Caco-2 (cell line): ENCODE data around the gene CDKN1A. TPM values are rescaled to one million over a fixed set of nuclear protein-coding genes. Genes with fewer than 3 reads are reported as not detected.

Experiments used
- BruUV-seq: library from RNA; stranded (reverse); fragments of 400-500 nt; replicated peaks from 2 replicates; lab custom pipeline; 2021; lab: Mats Ljungman, UMichigan
- CTCF ChIA-PET: fragments of 300-600 bp; sonication (Branson Sonifier 250); formaldehyde crosslinking; loops from one replicate; lab custom pipeline; 2022; ENCODE audit warnings: antibody characterized with exemption; lab: Charles Lee
- POLR2A ChIA-PET: fragments of 300-600 bp; sonication (Branson Sonifier 250); formaldehyde crosslinking; loops from one replicate; lab custom pipeline; 2022; ENCODE audit warnings: antibody characterized with exemption; lab: Charles Lee
- DNase-seq, 2 experiments: peaks; one replicate each; pipeline versions ENCODE4 v3.0.0 to v3.0.0-alpha.2; 2020 to 2022
- H3K27me3 ChIP-seq: replicated peaks from 2 replicates; pipeline ENCODE4 v1.6.0; 2011; ENCODE audit warnings: low read length; ENCODE audit not compliant: control insufficient read depth, insufficient read depth
- H3K36me3 ChIP-seq: 2 replicates; pipeline ENCODE4 v1.5.1; 2011; ENCODE audit warnings: low read length; ENCODE audit not compliant: control insufficient read depth, insufficient read depth
- H3K4me1 ChIP-seq: fragments of 250-450 bp; sonication (Bioruptor Pico); 2 replicates; pipeline ENCODE4 v1.5.1; 2020; ENCODE audit warnings: mild to moderate bottlenecking
- H3K4me3 ChIP-seq: 2 replicates; pipeline ENCODE4 v1.5.1; 2011; ENCODE audit warnings: low read depth, mild to moderate bottlenecking, control low read depth, low read length
- H3K9me3 ChIP-seq: fragments of 250-450 bp; sonication (Bioruptor Pico); 2 replicates; pipeline ENCODE4 v1.5.1; 2020; ENCODE audit warnings: mild to moderate bottlenecking, moderate library complexity
- H3K27ac Mint-ChIP-seq: one replicate; pipeline ENCODE4 v1.8.0; 2022; ENCODE audit warnings: mixed read lengths; ENCODE audit not compliant: unreplicated experiment
- H3K27me3 Mint-ChIP-seq: one replicate; pipeline ENCODE4 v1.8.0; 2022; ENCODE audit warnings: mixed read lengths; ENCODE audit not compliant: insufficient read depth, unreplicated experiment
- H3K36me3 Mint-ChIP-seq: one replicate; pipeline ENCODE4 v1.8.0; 2022; ENCODE audit warnings: mild to moderate bottlenecking, mixed read lengths; ENCODE audit not compliant: insufficient read depth, unreplicated experiment
- H3K4me1 Mint-ChIP-seq: one replicate; pipeline ENCODE4 v1.8.0; 2022; ENCODE audit warnings: low read depth, mixed read lengths; ENCODE audit not compliant: unreplicated experiment
- H3K4me3 Mint-ChIP-seq: one replicate; pipeline ENCODE4 v1.8.0; 2022; ENCODE audit warnings: mild to moderate bottlenecking, moderate library complexity, mixed read lengths; ENCODE audit not compliant: unreplicated experiment
- H3K9me3 Mint-ChIP-seq: one replicate; pipeline ENCODE4 v1.8.0; 2022; ENCODE audit warnings: mixed read lengths; ENCODE audit not compliant: unreplicated experiment
- intact Hi-C: fragments of 100-400 bp; cut with micrococcal nuclease; formaldehyde crosslinking; loops from one replicate; pipeline ENCODE4 v1.10.0; 2022; ENCODE audit not compliant: unreplicated experiment
- total RNA-seq: library from RNA; stranded (reverse); gene quantifications from 2 replicates; pipeline ENCODE4 v1.2.3, GENCODE V29; 2022
- TF ChIP-seq, protein P1 (sequence below), 2 experiments: fragments of 200-600 bp in 1 of 2; IDR thresholded peaks; 1 replicate in 1 of 2; 2 replicates in 1 of 2; pipeline versions ENCODE4 v1.5.1 to v1.8.0; 2011 to 2022; ENCODE audit warnings: antibody characterized with exemption in 1 of 2, control low read depth in 1 of 2, inconsistent platforms in 1 of 2, low read depth in 1 of 2, low read length in 1 of 2, mild to moderate bottlenecking in 1 of 2, moderate library complexity in 1 of 2; ENCODE audit not compliant: insufficient read depth in 1 of 2, severe bottlenecking in 1 of 2, unreplicated experiment in 1 of 2

Gene CDKN1A
- total RNA-seq, 1 experiment from 2014 or later: 3.0 TPM

DNA sequence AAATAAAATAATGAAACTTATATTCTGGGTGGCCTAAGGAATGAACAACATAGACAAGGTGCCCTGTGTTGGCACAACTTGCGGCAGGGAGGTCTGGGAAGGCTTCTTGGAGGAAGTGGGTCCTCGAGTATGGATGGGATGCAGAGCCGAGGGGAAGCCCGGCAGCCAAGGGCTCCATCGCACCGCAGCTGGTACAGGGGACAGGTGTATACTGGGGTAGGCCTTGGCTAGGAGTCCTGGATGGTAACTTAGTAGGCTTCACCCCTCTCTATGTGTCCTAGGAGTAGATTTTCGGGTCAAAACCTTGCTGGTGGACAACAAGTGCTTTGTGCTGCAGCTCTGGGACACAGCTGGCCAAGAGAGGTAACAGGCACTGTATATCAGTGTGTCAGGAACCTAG lies 47.1 kb downstream of the CDKN1A start:
- no peak overlapping the region for H3K27ac Mint-ChIP-seq
- no peaks in the 10 kb centered on the region for H3K9me3 ChIP-seq
- H3K36me3 Mint-ChIP-seq: no peaks in the 10 kb centered on the region
- H3K4me3 Mint-ChIP-seq: no peak overlapping the region
- ChIA-PET CTCF (interaction anchor here (1.1 to 1.7 kb wide), 3 partner anchors 34 to 111 kb away, joined by 3 to 13 read pairs (median 3); no protein-coding TSS in a partner anchor), POLR2A (no interaction called here)
- intact Hi-C loops: loop anchor here (2.0 kb wide), 1 partner anchor 111 kb away; no protein-coding TSS in a partner anchor
- TF ChIP-seq, protein P1, sequence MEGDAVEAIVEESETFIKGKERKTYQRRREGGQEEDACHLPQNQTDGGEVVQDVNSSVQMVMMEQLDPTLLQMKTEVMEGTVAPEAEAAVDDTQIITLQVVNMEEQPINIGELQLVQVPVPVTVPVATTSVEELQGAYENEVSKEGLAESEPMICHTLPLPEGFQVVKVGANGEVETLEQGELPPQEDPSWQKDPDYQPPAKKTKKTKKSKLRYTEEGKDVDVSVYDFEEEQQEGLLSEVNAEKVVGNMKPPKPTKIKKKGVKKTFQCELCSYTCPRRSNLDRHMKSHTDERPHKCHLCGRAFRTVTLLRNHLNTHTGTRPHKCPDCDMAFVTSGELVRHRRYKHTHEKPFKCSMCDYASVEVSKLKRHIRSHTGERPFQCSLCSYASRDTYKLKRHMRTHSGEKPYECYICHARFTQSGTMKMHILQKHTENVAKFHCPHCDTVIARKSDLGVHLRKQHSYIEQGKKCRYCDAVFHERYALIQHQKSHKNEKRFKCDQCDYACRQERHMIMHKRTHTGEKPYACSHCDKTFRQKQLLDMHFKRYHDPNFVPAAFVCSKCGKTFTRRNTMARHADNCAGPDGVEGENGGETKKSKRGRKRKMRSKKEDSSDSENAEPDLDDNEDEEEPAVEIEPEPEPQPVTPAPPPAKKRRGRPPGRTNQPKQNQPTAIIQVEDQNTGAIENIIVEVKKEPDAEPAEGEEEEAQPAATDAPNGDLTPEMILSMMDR (IDR thresholded peaks at IDR 0.05; ENCODE audit: insufficient read depth in 1 of 2, low read depth in 1 of 2, low read length in 1 of 2, severe bottlenecking in 1 of 2, unreplicated experiment in 1 of 2): no peak
- DNase-seq: no peak
- H3K4me3 ChIP-seq: no peak overlapping the region
- no TSS peak for BruUV-seq
- H3K4me1 ChIP-seq: no peaks in the 10 kb centered on the region
- no peaks in the 10 kb centered on the region for H3K27me3 Mint-ChIP-seq
- H3K4me1 Mint-ChIP-seq: peaks cover 7% of the 10 kb centered on the region
- no peaks in the 10 kb centered on the region for H3K36me3 ChIP-seq
- no peaks in the 10 kb centered on the region for H3K9me3 Mint-ChIP-seq
- no peaks in the 10 kb centered on the region for H3K27me3 ChIP-seq

DNA sequence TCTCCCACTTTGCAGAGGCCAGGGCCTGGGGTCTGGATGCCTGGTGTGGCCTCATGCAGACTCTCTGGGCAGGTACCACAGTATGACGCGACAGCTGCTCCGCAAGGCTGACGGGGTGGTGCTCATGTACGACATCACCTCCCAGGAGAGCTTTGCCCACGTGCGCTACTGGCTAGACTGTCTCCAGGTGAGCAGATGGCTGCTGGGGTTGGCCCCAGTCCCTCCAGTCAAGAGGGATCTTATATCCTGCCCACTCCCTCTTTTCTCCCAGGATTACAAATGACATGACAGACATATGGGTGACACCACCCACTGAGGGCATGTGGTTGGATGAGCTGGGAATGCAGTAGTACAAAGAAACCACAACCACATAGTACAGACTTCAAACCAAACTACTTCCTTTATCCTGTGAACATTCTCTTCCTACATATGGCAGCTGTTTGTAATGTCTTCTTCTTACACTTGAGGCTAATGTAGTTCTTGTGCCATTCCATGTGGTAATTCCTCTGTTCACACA lies 49.0 kb downstream of the CDKN1A start:
- DNase-seq: no peak
- ChIA-PET POLR2A (no interaction called here), CTCF (no interaction called here)
- H3K27ac Mint-ChIP-seq: no peak overlapping the region
- Histone ChIP-seq H3K9me3 (no peaks in the 10 kb centered on the region), H3K27me3 (no peaks in the 10 kb centered on the region), H3K4me3 (no peak overlapping the region), H3K36me3 (no peaks in the 10 kb centered on the region), H3K4me1 (no peaks in the 10 kb centered on the region)
- no TSS peak for BruUV-seq
- H3K4me1 Mint-ChIP-seq: peaks cover 7% of the 10 kb centered on the region
- intact Hi-C loops: no loop called here
- no peak overlapping the region for H3K4me3 Mint-ChIP-seq
- no peaks in the 10 kb centered on the region for H3K9me3 Mint-ChIP-seq
- no peaks in the 10 kb centered on the region for H3K27me3 Mint-ChIP-seq
- H3K36me3 Mint-ChIP-seq: no peaks in the 10 kb centered on the region
- TF ChIP-seq, protein P1 (IDR thresholded peaks at IDR 0.05; ENCODE audit: insufficient read depth in 1 of 2, low read depth in 1 of 2, low read length in 1 of 2, severe bottlenecking in 1 of 2, unreplicated experiment in 1 of 2): no peak

DNA sequence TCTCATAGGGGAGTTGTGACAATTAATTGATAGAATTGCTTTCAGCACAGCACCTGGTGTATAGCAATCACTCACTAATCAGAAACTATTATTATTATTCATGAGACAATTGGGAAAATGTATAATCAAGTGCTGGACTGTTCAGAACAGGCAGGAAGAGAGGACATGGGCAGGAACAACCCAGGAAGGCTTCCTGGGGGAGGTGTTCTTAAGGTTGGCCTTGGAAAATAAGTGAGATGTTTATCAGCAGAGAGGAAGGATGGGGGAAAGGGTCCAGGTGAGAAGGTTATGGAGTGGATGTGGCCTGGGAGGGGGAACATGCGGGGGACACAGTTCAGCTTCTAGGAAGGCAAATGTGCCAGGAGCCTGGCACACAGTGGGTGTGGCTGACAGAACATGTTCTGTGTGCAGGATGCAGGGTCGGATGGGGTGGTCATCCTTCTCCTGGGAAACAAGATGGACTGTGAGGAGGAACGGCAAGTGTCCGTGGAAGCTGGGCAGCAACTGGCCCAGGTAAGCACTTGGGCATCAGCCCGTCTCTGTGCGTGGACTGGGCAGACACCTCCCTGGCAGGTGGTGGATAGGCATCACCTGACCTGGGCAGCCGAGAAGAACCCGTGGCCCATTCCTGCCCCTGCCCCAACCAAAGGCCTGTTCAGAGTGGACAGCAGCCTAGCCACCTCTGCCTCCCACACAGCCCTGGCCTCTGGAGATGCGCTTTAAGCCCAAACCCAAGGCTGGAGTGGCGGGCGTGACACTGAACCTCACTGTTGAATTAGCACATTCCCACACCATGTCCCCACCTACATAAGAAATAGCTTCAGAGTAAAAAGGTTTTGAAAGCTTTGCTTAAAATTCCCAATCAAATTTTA lies 50.0 kb downstream of the CDKN1A start:
- H3K36me3 ChIP-seq: no peaks in the 10 kb centered on the region
- no peak overlapping the region for H3K4me3 ChIP-seq
- H3K36me3 Mint-ChIP-seq: no peaks in the 10 kb centered on the region
- no peak overlapping the region for H3K4me3 Mint-ChIP-seq
- H3K9me3 ChIP-seq: no peaks in the 10 kb centered on the region
- H3K27me3 ChIP-seq: no peaks in the 10 kb centered on the region
- POLR2A ChIA-PET: no interaction called here
- H3K4me1 Mint-ChIP-seq: peaks cover 7% of the 10 kb centered on the region
- H3K27ac Mint-ChIP-seq: no peak overlapping the region
- no peak for DNase-seq
- H3K4me1 ChIP-seq: no peaks in the 10 kb centered on the region
- no peaks in the 10 kb centered on the region for H3K9me3 Mint-ChIP-seq
- H3K27me3 Mint-ChIP-seq: no peaks in the 10 kb centered on the region
- BruUV-seq: no TSS peak
- CTCF ChIA-PET: no interaction called here
- TF ChIP-seq, protein P1 (IDR thresholded peaks at IDR 0.05; ENCODE audit: insufficient read depth in 1 of 2, low read depth in 1 of 2, low read length in 1 of 2, severe bottlenecking in 1 of 2, unreplicated experiment in 1 of 2): no peak
- intact Hi-C loops: no loop called here
